SK-N-MC (cell line): ENCODE measurements around the gene ZNF366.

ENCODE experiments used
- EZH2 ChIP-seq: fragments of 200-600 bp; sonication (generic); IDR thresholded peaks from one replicate; pipeline ENCODE4 v1.6.1; 2017; ENCODE audit warnings: antibody characterized with exemption
- POLR2AphosphoS5 ChIP-seq: IDR thresholded peaks from 2 replicates; pipeline ENCODE4 v1.6.1; 2012; ENCODE audit warnings: mild to moderate bottlenecking, low read depth, low read length, borderline replicate concordance

DNA sequence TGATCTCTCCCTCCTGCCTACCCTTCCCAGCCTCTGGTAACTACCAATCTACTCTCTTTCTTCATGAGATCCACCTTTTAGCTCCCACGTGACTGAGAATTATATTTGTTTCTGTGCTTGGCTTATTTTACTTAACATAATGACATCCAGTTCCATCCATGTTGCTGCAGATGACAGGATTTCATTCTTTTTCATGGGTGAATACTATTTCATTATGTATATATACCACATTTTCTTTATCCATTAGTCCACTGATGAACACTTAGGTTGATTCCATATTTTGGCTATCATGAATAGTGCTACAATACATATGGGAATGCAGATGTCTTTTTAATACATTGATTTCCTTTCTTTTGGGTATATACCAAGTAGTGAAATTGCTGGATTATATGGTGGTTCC, 35.5 kb upstream of the ZNF366 start:
- no peak for TF ChIP-seq POLR2AphosphoS5
- no peak for TF ChIP-seq EZH2
